Stimulated activated CD4-positive, alpha-beta T cell treated with anti-CD3 and anti-CD28 coated beads, Interleukin-1b, Interleukin-23, amount 100 ng/mL, for 4 hours (primary cell): Measurements from ENCODE around the gene PRSS56.
A peak's percentile ranks its signal among the peaks of the same experiment; 100 is the strongest.
"Not testable (repeated sequence)": the region's sequence is repeated elsewhere in the genome, so short reads cannot be mapped to it uniquely, and the experiment has no call there.

Source experiments
- DNase-seq, 2 donors: peaks; one replicate each; pipeline ENCODE4 v3.0.0-alpha.2; 2020; ENCODE audit warnings: low read depth in 2 of 2

PRSS56 gene

GRCh38 chr2:232541961-232542714 lies 21.9 kb downstream of the PRSS56 start:
- no peak for DNase-seq

GRCh38 chr2:232542715-232543467 lies 22.7 kb downstream of the PRSS56 start:
- DNase-seq: no peak

GRCh38 chr2:232543491-232543890 lies 23.3 kb downstream of the PRSS56 start:
- DNase-seq: no peak

GRCh38 chr2:232543928-232544631 lies 23.9 kb downstream of the PRSS56 start:
- no peak for DNase-seq

GRCh38 chr2:232544674-232545073 lies 24.5 kb downstream of the PRSS56 start:
- DNase-seq: no peak

GRCh38 chr2:232545511-232546375 lies 25.6 kb downstream of the PRSS56 start:
- no peak for DNase-seq

GRCh38 chr2:232547991-232548390 lies 27.8 kb downstream of the PRSS56 start:
- no peak for DNase-seq

GRCh38 chr2:232549655-232550353 lies 29.6 kb downstream of the PRSS56 start:
- DNase-seq: peak in 1 of 2 donors; percentile 25

GRCh38 chr2:232550354-232551249 lies 30.4 kb downstream of the PRSS56 start, which contains the start of the genes EIF4E2 and TIGD1:
Gene EIF4E2 (plus strand): TSS chr2:232550689. CDS start chr2:232550725, 36 bp downstream.
Gene TIGD1 (minus strand): TSS chr2:232550557. CDS start chr2:232549882, 675 bp downstream.
- peak; percentile 88 for DNase-seq

- no peak for DNase-seq
Observed at GRCh38 chr2:232551250-232551638, 31.1 kb downstream of the PRSS56 start.

- no peak for DNase-seq
Observed at GRCh38 chr2:232551776-232552175, 31.6 kb downstream of the PRSS56 start.

GRCh38 chr2:232556426-232556825 lies 36.2 kb downstream of the PRSS56 start:
- no peak for DNase-seq

GRCh38 chr2:232562515-232563151 lies 42.4 kb downstream of the PRSS56 start:
- DNase-seq: no peak

GRCh38 chr2:232563580-232563979 lies 43.4 kb downstream of the PRSS56 start:
- DNase-seq: no peak

GRCh38 chr2:232567721-232568120 lies 47.5 kb downstream of the PRSS56 start:
- no peak for DNase-seq

GRCh38 chr2:232568161-232568560 lies 48.0 kb downstream of the PRSS56 start:
- DNase-seq: no peak

- DNase-seq: no peak
Observed at GRCh38 chr2:232569541-232569940, 49.4 kb downstream of the PRSS56 start.

- not testable (repeated sequence) for DNase-seq
Observed at GRCh38 chr2:232570481-232570880, 50.3 kb downstream of the PRSS56 start.

GRCh38 chr2:232571026-232571474 lies 50.9 kb downstream of the PRSS56 start:
- DNase-seq: no peak
